ENCODE results near the gene NR5A2.

Gene NR5A2

DNA sequence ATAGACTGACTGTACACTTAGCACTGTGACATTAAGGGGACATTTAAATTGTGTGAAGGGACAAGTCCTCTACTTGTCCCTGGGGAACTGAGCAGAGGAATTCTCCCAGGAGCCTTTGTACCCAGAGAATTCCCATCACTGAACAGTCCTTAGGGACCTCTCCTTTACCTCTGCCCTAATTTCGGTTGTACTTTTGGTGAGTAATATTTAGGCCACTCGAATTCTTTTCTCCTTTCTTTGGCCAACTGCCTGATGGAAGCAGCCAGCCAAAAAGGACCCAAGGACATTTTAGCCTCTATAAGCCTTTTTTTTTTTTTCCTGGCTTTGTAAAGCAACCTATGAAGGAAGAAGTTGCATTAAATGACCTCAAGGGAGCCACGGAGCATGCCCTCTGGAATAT, 71.5 kb downstream of the NR5A2 start:
- H3K4me3 Mint-ChIP-seq: no peak overlapping the region
- no peak overlapping the region for H3K27ac Mint-ChIP-seq
- intact Hi-C loops (cut with micrococcal nuclease): no loop called here
- peaks cover 6% of the 10 kb centered on the region for H3K4me1 Mint-ChIP-seq (ENCODE audit: low read depth)
- no peaks in the 10 kb centered on the region for H3K36me3 Mint-ChIP-seq (ENCODE audit: low read depth)
- no peaks in the 10 kb centered on the region for H3K27me3 Mint-ChIP-seq
- H3K9me3 Mint-ChIP-seq: no peaks in the 10 kb centered on the region

- no peaks in the 10 kb centered on the region for H3K36me3 Mint-ChIP-seq (ENCODE audit: low read depth)
- no peak overlapping the region for H3K4me3 Mint-ChIP-seq
- H3K9me3 Mint-ChIP-seq: no peaks in the 10 kb centered on the region
- H3K27me3 Mint-ChIP-seq: no peaks in the 10 kb centered on the region
- H3K4me1 Mint-ChIP-seq (ENCODE audit: low read depth): peaks cover 12% of the 10 kb centered on the region
- no peak overlapping the region for H3K27ac Mint-ChIP-seq
- intact Hi-C loops (cut with micrococcal nuclease): no loop called here
Measured at GRCh38 chr1:200103966-200104583, 76.6 kb downstream of the NR5A2 start.

GRCh38 chr1:200107004-200107470, 79.5 kb downstream of the NR5A2 start:
- no peaks in the 10 kb centered on the region for H3K36me3 Mint-ChIP-seq (ENCODE audit: low read depth)
- peaks cover 12% of the 10 kb centered on the region for H3K4me1 Mint-ChIP-seq (ENCODE audit: low read depth)
- no peak overlapping the region for H3K4me3 Mint-ChIP-seq
- H3K27me3 Mint-ChIP-seq: no peaks in the 10 kb centered on the region
- intact Hi-C loops (cut with micrococcal nuclease): no loop called here
- no peaks in the 10 kb centered on the region for H3K9me3 Mint-ChIP-seq
- H3K27ac Mint-ChIP-seq: peak overlapping the region; percentile 33

GRCh38 chr1:200108659-200109058, 81.1 kb downstream of the NR5A2 start:
- Mint-ChIP-seq H3K36me3 (ENCODE audit: low read depth) (no peaks in the 10 kb centered on the region), H3K4me3 (no peak overlapping the region), H3K27ac (no peak overlapping the region), H3K4me1 (ENCODE audit: low read depth) (peaks cover 7% of the 10 kb centered on the region), H3K9me3 (no peaks in the 10 kb centered on the region), H3K27me3 (no peaks in the 10 kb centered on the region)
- intact Hi-C loops (cut with micrococcal nuclease): no loop called here

DNA sequence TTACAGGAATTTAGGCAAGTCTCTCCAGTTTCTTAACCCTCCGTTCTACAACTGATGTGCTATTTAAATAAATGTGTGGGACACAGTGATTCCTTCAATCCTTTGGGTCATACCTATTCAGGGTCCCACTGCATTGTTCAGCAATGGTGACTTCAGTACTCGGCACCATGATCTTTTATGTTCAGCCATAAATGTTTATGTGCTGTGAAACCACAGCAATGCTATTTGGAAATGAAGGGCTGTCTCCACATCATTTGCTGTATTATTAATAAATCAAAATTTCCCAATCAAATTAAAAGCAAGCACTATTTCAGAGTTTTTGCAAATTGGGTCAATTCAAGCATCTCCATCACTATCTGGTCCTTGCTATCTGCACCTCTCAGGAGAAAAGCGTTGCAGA, 84.8 kb downstream of the NR5A2 start:
- H3K9me3 Mint-ChIP-seq: no peaks in the 10 kb centered on the region
- no peaks in the 10 kb centered on the region for H3K36me3 Mint-ChIP-seq (ENCODE audit: low read depth)

DNA sequence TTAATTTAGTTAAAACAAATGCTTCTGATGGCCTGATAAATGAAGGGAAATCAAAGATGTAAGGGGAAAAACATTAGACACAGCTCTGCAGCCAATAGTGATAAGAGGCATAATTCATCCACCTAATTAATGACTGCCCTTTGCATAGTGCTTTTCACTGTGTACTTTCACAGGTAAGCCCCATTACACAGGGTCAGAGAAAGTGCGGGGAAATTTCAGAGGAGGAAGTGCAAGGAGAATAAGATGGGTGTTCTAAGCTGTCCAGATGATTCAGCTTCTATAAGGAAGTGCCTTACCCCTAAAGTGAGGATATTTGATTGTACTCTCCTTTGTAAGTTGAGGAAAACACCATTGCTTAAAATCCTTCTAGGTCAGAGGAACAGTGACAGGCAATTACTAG, 88.0 kb downstream of the NR5A2 start:
- Mint-ChIP-seq H3K4me1 (ENCODE audit: low read depth) (no peaks in the 10 kb centered on the region), H3K27me3 (no peaks in the 10 kb centered on the region), H3K36me3 (ENCODE audit: low read depth) (no peaks in the 10 kb centered on the region), H3K4me3 (no peak overlapping the region), H3K27ac (no peak overlapping the region), H3K9me3 (no peaks in the 10 kb centered on the region)
- intact Hi-C loops (cut with micrococcal nuclease): no loop called here

More for the DNA sequence above, 84.8 kb downstream of the NR5A2 start:
- Mint-ChIP-seq H3K27ac (no peak overlapping the region), H3K27me3 (no peaks in the 10 kb centered on the region), H3K4me3 (no peak overlapping the region), H3K4me1 (ENCODE audit: low read depth) (peaks cover 2% of the 10 kb centered on the region)
- intact Hi-C loops (cut with micrococcal nuclease): no loop called here

DNA sequence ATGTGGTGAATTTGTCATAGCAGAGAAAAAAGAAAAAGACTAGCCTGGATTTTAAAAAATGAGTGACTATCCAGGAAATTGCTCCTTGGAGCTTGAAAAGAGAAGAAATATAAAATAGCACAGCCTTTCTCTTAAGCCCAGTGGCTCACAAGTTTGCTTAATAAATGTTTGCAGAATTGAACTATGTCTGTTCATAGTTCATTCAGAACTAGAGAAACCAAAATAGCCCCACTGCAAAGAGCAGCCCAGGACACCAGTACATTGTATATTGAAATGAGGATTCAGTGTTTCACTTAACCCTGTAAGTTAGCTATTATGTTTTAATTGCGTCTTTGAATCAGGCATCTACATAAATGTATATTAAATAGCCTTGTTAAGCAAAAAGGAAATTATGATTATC, 88.8 kb downstream of the NR5A2 start:
- Mint-ChIP-seq H3K9me3 (no peaks in the 10 kb centered on the region), H3K4me3 (no peak overlapping the region), H3K27ac (no peak overlapping the region), H3K36me3 (ENCODE audit: low read depth) (no peaks in the 10 kb centered on the region), H3K4me1 (ENCODE audit: low read depth) (no peaks in the 10 kb centered on the region), H3K27me3 (no peaks in the 10 kb centered on the region)
- intact Hi-C loops (cut with micrococcal nuclease): no loop called here

- Mint-ChIP-seq H3K27me3 (no peaks in the 10 kb centered on the region), H3K36me3 (ENCODE audit: low read depth) (no peaks in the 10 kb centered on the region), H3K27ac (no peak overlapping the region), H3K4me3 (no peak overlapping the region), H3K4me1 (ENCODE audit: low read depth) (no peaks in the 10 kb centered on the region), H3K9me3 (no peaks in the 10 kb centered on the region)
- intact Hi-C loops (cut with micrococcal nuclease): no loop called here
Measured at GRCh38 chr1:200118779-200119505, 91.4 kb downstream of the NR5A2 start.

DNA sequence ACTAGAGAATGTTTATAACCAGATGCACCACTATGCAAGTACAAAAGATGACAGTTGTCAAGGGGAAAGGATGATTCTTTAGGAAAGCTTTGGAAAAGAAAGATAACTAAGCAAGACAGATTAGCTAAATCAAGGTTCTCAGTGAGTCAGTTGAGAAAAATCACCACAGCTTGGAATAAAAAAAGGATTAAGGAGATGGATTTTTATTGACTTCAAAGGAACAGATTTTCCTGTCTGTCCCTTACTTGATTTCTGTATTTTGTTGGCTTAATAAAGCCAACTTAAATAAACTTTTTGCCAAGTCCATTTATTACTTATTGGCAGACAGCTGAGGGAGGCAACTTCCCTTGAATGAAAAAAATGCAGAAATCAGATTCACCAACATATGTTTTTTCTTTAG, 93.9 kb downstream of the NR5A2 start:
- intact Hi-C loops (cut with micrococcal nuclease): no loop called here
- Mint-ChIP-seq H3K36me3 (ENCODE audit: low read depth) (no peaks in the 10 kb centered on the region), H3K4me3 (no peak overlapping the region), H3K27me3 (no peaks in the 10 kb centered on the region), H3K9me3 (no peaks in the 10 kb centered on the region), H3K4me1 (ENCODE audit: low read depth) (no peaks in the 10 kb centered on the region), H3K27ac (no peak overlapping the region)

DNA sequence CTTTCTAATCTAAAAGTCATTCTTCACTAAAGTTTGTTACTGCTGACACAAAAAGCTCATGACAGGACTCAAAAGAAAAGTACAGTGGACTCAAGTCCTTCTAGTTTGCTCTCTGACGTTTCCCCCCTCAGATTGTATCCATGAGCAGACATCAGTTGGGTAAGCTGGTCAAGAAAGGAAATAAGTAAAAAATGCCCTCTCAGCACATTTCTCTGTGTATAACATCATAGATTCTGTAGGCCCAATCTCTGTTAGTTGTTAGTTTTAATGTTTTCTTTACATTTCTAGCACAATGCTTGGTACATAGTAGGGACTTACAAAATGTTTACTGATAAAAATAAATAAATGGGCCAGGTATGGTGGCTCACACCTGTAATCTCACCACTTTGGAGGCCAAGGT, 96.8 kb downstream of the NR5A2 start:
- intact Hi-C loops (cut with micrococcal nuclease): no loop called here
- no peak overlapping the region for H3K27ac Mint-ChIP-seq
- H3K9me3 Mint-ChIP-seq: no peaks in the 10 kb centered on the region
- peaks cover 3% of the 10 kb centered on the region for H3K4me1 Mint-ChIP-seq (ENCODE audit: low read depth)
- H3K36me3 Mint-ChIP-seq (ENCODE audit: low read depth): no peaks in the 10 kb centered on the region
- H3K4me3 Mint-ChIP-seq: no peak overlapping the region
- peaks cover 3% of the 10 kb centered on the region for H3K27me3 Mint-ChIP-seq

GRCh38 chr1:200128081-200128480, 100.6 kb downstream of the NR5A2 start:
- H3K27ac Mint-ChIP-seq: no peak overlapping the region
- intact Hi-C loops (cut with micrococcal nuclease): no loop called here
- no peaks in the 10 kb centered on the region for H3K36me3 Mint-ChIP-seq (ENCODE audit: low read depth)
- H3K9me3 Mint-ChIP-seq: no peaks in the 10 kb centered on the region
- no peak overlapping the region for H3K4me3 Mint-ChIP-seq
- peaks cover 3% of the 10 kb centered on the region for H3K27me3 Mint-ChIP-seq
- H3K4me1 Mint-ChIP-seq (ENCODE audit: low read depth): peaks cover 19% of the 10 kb centered on the region

DNA sequence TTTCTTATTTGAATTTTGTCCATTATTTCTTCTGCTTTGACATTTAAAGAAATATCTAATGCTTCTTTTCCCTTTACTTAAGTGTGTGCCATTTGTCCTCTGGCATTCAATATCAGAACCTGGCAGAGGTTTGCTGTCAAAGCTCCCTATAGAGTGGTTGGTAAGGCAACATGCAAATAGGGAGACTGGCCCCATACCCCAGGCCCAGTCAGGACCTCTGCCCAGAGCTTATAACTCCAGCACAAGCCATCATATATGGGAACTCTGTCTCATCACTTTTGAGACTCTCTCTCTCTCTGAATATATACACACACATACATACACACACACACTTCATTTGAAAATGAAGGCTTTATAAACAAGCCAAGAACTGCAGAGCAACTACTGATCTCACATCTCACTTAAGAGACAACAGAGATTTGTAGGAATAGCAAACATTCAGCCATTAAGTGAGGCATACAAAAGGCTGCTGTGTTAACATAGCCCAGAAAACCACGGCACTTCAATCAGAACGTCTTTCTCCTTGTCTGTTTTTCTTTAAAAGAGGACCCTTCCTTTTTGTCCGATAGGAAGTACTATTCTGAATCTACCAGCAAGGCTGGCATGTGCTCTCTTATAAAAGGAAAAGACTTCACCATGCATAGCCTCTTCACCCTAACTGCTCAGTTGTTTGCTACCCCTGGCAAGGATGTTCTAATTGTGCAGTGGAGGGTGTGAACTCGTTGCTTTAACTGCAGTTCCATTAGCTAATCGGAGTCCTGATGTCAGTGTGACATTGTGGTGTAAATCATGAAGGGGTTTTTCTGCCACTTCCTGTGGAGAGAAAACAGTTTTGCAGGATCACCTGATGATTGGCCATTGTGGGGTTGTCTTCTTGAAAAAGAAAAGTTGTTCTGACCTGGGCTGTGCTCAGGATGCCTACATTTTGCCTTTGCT, 101.7 kb downstream of the NR5A2 start:
- intact Hi-C loops (cut with micrococcal nuclease): no loop called here
- H3K36me3 Mint-ChIP-seq (ENCODE audit: low read depth): no peaks in the 10 kb centered on the region
- H3K4me3 Mint-ChIP-seq: no peak overlapping the region
- H3K9me3 Mint-ChIP-seq: no peaks in the 10 kb centered on the region
- H3K27ac Mint-ChIP-seq: no peak overlapping the region
- peaks cover 3% of the 10 kb centered on the region for H3K27me3 Mint-ChIP-seq
- peaks cover 19% of the 10 kb centered on the region for H3K4me1 Mint-ChIP-seq (ENCODE audit: low read depth)

- Mint-ChIP-seq H3K27ac (no peak overlapping the region), H3K9me3 (no peaks in the 10 kb centered on the region), H3K4me1 (ENCODE audit: low read depth) (peaks cover 19% of the 10 kb centered on the region), H3K27me3 (peaks cover 3% of the 10 kb centered on the region), H3K36me3 (ENCODE audit: low read depth) (no peaks in the 10 kb centered on the region), H3K4me3 (no peak overlapping the region)
- intact Hi-C loops (cut with micrococcal nuclease): no loop called here
Measured at GRCh38 chr1:200130552-200130951, 103.0 kb downstream of the NR5A2 start.

- H3K4me1 Mint-ChIP-seq (ENCODE audit: low read depth): peaks cover 19% of the 10 kb centered on the region
- intact Hi-C loops (cut with micrococcal nuclease): no loop called here
- H3K27ac Mint-ChIP-seq: no peak overlapping the region
- peaks cover 3% of the 10 kb centered on the region for H3K27me3 Mint-ChIP-seq
- no peaks in the 10 kb centered on the region for H3K9me3 Mint-ChIP-seq
- H3K4me3 Mint-ChIP-seq: no peak overlapping the region
- no peaks in the 10 kb centered on the region for H3K36me3 Mint-ChIP-seq (ENCODE audit: low read depth)
Measured at GRCh38 chr1:200131551-200132125, 104.1 kb downstream of the NR5A2 start.

Measured in dendritic cell treated with granulocyte-macrophage colony-stimulating factor and Interleukin-4, amounts not matched to agents 40 ng/mL and 50 ng/mL, for 4 days (primary cell).